ENCODE data around the gene CELSR1.

The CELSR1 gene

DNA sequence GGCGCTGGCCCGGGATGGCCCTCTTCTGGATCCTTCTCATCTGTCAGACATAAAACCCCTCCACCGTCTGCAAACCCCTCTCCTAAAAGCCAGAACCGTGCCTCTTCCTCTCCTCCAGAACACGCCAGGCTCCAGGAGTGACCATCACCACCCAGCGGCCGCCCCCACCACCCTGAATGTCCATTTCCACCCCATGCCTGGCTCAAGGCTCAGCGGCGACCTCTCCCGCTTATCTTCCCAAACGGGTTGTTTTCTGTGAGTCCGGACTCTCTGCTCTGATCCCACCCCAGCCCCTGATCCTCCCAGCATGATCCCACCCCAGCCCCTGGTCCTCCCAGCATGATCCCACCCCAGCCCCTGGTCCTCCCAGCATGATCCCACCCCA, 37.6 kb downstream of the CELSR1 start:
- Histone ChIP-seq H3K27me3 (no peaks in the 10 kb centered on the region), H3K36me3 (no peaks in the 10 kb centered on the region), H3K9me3 (no peaks in the 10 kb centered on the region), H3K4me3 (ENCODE audit: low read depth, low read length) (no peak overlapping the region), H3K4me1 (peaks cover 3% of the 10 kb centered on the region; the same call in 1 of the 2 replicates)
- no peak for DNase-seq
- TF ChIP-seq, protein P1, sequence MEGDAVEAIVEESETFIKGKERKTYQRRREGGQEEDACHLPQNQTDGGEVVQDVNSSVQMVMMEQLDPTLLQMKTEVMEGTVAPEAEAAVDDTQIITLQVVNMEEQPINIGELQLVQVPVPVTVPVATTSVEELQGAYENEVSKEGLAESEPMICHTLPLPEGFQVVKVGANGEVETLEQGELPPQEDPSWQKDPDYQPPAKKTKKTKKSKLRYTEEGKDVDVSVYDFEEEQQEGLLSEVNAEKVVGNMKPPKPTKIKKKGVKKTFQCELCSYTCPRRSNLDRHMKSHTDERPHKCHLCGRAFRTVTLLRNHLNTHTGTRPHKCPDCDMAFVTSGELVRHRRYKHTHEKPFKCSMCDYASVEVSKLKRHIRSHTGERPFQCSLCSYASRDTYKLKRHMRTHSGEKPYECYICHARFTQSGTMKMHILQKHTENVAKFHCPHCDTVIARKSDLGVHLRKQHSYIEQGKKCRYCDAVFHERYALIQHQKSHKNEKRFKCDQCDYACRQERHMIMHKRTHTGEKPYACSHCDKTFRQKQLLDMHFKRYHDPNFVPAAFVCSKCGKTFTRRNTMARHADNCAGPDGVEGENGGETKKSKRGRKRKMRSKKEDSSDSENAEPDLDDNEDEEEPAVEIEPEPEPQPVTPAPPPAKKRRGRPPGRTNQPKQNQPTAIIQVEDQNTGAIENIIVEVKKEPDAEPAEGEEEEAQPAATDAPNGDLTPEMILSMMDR (IDR thresholded peaks at IDR 0.05; ENCODE audit: low read depth, low read length) = no peak

DNA sequence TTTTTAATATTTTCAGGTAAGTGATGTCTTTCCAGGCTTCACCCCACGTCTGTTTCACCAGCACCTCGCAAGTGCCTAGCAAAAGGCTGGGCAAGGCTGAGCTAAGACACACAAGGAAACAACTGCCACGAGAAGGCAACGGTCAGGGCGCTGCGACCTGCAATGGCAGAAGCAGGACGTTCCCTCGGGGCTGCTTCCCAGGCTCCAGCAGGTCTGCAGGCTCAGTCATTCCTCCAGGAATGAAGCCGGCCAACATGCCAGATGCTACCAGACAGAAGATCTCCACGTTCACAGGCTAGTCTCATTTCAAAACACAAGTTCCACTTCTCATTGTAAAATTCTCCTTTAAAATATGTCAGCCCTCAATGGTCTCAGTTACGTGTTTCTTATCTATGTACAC, 45.5 kb downstream of the CELSR1 start:
- TF ChIP-seq, protein P1 (IDR thresholded peaks at IDR 0.05; ENCODE audit: low read depth, low read length) = no peak
- DNase-seq = peak; percentile 62

DNA sequence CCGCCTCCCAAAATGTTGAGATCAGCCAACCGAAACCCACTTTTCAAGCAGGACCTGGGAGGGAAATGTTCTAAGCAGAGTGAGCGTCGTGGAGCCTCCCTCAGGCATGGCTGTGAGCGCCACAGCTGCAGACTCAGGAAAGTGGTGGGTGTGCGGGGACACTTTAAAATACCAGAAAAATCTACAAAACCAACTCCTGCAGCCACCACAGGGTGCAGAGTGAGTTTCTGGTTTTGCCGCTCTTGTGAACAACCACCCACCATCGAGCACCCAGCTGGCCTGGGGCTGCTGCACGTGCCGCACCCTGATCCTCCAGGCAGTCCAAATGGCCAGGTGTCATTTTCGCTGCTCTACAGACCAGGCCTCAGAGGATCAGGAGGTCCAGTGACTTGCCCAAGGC, 46.9 kb downstream of the CELSR1 start:
- Histone ChIP-seq H3K27me3 (no peaks in the 10 kb centered on the region), H3K4me1 (no peaks in the 10 kb centered on the region), H3K36me3 (no peaks in the 10 kb centered on the region), H3K4me3 (ENCODE audit: low read depth, low read length) (no peak overlapping the region), H3K9me3 (no peaks in the 10 kb centered on the region)
- TF ChIP-seq, protein P1 (IDR thresholded peaks at IDR 0.05; ENCODE audit: low read depth, low read length) = no peak
- no peak for DNase-seq

More for the DNA sequence above, 45.5 kb downstream of the CELSR1 start:
- no peaks in the 10 kb centered on the region for H3K4me1 ChIP-seq
- no peak overlapping the region for H3K4me3 ChIP-seq (ENCODE audit: low read depth, low read length)
- H3K36me3 ChIP-seq = no peaks in the 10 kb centered on the region
- H3K27me3 ChIP-seq = no peaks in the 10 kb centered on the region
- H3K9me3 ChIP-seq = no peaks in the 10 kb centered on the region

DNA sequence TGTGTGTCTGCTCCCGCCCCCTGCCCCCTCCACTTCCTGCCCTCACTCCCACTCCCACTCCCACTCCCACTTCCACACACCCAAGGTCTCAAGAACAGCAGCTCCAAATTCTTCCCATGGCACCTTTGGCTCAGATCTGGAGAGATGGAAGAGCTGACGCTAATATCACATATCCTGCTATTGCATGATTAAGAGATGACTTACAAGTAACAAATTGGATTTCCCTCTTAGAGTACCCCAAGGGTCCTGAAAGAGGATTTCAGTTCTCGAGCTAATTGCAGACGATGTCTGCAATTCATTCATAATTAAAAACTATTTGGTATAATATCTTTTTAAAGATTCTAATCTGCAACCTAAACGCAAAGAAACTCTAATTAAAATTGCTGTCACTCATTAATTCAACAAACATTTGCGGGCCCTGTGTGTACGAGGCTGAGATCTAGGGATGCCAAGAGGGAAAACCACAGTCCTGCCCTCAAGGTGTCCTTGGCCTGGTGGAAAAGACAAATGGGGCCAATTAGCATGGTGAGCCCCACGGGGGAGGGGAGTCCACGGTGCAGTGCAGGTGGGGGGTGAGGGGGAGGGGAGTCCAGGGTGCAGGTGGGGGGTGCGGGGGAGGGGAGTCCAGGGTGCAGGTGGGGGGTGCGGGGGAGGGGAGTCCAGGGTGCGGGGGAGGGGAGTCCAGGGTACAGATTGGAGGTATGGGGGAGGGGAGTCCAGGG, 50.3 kb downstream of the CELSR1 start:
- Histone ChIP-seq H3K27me3 (no peaks in the 10 kb centered on the region), H3K36me3 (no peaks in the 10 kb centered on the region), H3K4me1 (no peaks in the 10 kb centered on the region), H3K4me3 (ENCODE audit: low read depth, low read length) (no peak overlapping the region), H3K9me3 (no peaks in the 10 kb centered on the region)
- TF ChIP-seq, protein P1 (IDR thresholded peaks at IDR 0.05; ENCODE audit: low read depth, low read length) = no peak
- DNase-seq = no peak

DNA sequence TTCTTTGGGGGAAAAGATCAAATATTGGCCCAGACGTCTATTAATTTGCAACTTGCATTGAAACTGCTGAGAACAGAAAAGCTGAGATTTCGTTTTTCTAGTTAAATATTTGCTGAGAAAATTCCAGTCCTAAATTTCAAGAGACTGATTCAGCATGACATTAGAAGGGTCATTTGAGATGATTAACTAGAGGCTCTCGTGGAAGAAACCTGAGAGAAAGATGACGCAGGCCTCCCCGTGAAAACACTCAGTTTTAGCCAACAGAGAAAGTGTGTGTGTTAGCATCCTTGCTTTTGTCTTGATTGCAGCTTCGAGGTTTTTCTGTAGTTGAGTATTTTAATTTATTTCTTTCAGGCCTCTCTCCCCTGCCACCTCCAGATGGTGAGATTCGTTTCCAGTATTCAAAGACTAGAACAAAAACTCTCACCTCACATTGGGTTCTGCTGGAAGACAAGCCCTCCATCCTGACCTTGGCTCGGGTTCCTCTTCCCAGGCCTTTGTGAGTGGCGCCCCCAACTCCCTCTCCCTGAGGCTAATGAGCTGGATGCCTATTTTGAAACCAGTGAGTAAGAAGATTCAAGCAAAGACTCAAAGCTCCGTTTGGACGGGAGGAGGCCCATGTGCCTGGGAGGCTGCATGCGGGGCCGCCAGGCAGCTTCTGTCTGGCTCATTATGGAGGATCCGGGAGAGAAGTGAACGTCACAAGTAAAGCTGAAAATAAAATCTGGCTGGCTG, 52.4 kb downstream of the CELSR1 start:
- H3K4me3 ChIP-seq (ENCODE audit: low read depth, low read length) = no peak overlapping the region
- TF ChIP-seq, protein P1 (IDR thresholded peaks at IDR 0.05; ENCODE audit: low read depth, low read length) = no peak
- H3K9me3 ChIP-seq = no peaks in the 10 kb centered on the region
- DNase-seq = no peak
- no peaks in the 10 kb centered on the region for H3K36me3 ChIP-seq
- H3K27me3 ChIP-seq = no peaks in the 10 kb centered on the region
- no peaks in the 10 kb centered on the region for H3K4me1 ChIP-seq
